ENCODE results near the gene SKP1.

The SKP1 gene

GRCh38 chr5:134129411-134130238, 47.1 kb downstream of the SKP1 start:
- Histone ChIP-seq H4K20me1 (ENCODE audit: insufficient read depth, low read length, poor library complexity, severe bottlenecking) (no peaks in the 10 kb centered on the region), H3K4me1 (ENCODE audit: insufficient read depth, low read length, poor library complexity, severe bottlenecking) (peaks cover 11% of the 10 kb centered on the region), H2AFZ (ENCODE audit: low read length) (no peak overlapping the region), H3K9me2 (replicated peaks; ENCODE audit: low read depth, low read length) (no peaks in the 10 kb centered on the region), H3K79me2 (ENCODE audit: insufficient read depth, low read length) (no peaks in the 10 kb centered on the region), H3K4me2 (ENCODE audit: low read depth, low read length, poor library complexity, severe bottlenecking) (no peak overlapping the region), H3F3A (ENCODE audit: low read depth) (no peaks in the 10 kb centered on the region), H3K27me3 (ENCODE audit: insufficient read depth, low read length, poor library complexity, severe bottlenecking) (no peaks in the 10 kb centered on the region), H3K9me3 (ENCODE audit: insufficient read depth, low read depth, low read length) (no peaks in the 10 kb centered on the region), H3K36me3 (ENCODE audit: insufficient read depth, low read length) (no peaks in the 10 kb centered on the region), H3K9ac (ENCODE audit: low read depth, low read length, poor library complexity, severe bottlenecking) (no peak overlapping the region), H3K4me3 (ENCODE audit: low read length, poor library complexity, severe bottlenecking) (no peak overlapping the region)
- TF ChIP-seq CTCF (conservative IDR thresholded peaks at IDR 0.05; ENCODE audit: low read length) (no peak), EZH2phosphoT487 (IDR thresholded peaks at IDR 0.05; ENCODE audit: borderline replicate concordance) (no peak)

- peaks cover 12% of the 10 kb centered on the region for H3K4me1 ChIP-seq (ENCODE audit: insufficient read depth, low read length, poor library complexity, severe bottlenecking)
- no peaks in the 10 kb centered on the region for H3K27me3 ChIP-seq (ENCODE audit: insufficient read depth, low read length, poor library complexity, severe bottlenecking)
- no peak overlapping the region for H3K4me2 ChIP-seq (ENCODE audit: low read depth, low read length, poor library complexity, severe bottlenecking)
- H3K9ac ChIP-seq (ENCODE audit: low read depth, low read length, poor library complexity, severe bottlenecking) = no peak overlapping the region
- no peak overlapping the region for H3K4me3 ChIP-seq (ENCODE audit: low read length, poor library complexity, severe bottlenecking)
- no peaks in the 10 kb centered on the region for H4K20me1 ChIP-seq (ENCODE audit: insufficient read depth, low read length, poor library complexity, severe bottlenecking)
- H3K79me2 ChIP-seq (ENCODE audit: insufficient read depth, low read length) = no peaks in the 10 kb centered on the region
- H3K9me2 ChIP-seq (replicated peaks; ENCODE audit: low read depth, low read length) = no peaks in the 10 kb centered on the region
- H3F3A ChIP-seq (ENCODE audit: low read depth) = no peaks in the 10 kb centered on the region
- no peaks in the 10 kb centered on the region for H3K9me3 ChIP-seq (ENCODE audit: insufficient read depth, low read depth, low read length)
- no peak overlapping the region for H2AFZ ChIP-seq (ENCODE audit: low read length)
- no peaks in the 10 kb centered on the region for H3K36me3 ChIP-seq (ENCODE audit: insufficient read depth, low read length)
- TF ChIP-seq EZH2phosphoT487 (IDR thresholded peaks at IDR 0.05; ENCODE audit: borderline replicate concordance) (no peak), CTCF (conservative IDR thresholded peaks at IDR 0.05; ENCODE audit: low read length) (no peak)
Observed at GRCh38 chr5:134128648-134128995, 48.1 kb downstream of the SKP1 start.

GRCh38 chr5:134127988-134128647, 48.6 kb downstream of the SKP1 start:
- H4K20me1 ChIP-seq (ENCODE audit: insufficient read depth, low read length, poor library complexity, severe bottlenecking) = no peaks in the 10 kb centered on the region
- no peaks in the 10 kb centered on the region for H3K36me3 ChIP-seq (ENCODE audit: insufficient read depth, low read length)
- H3F3A ChIP-seq (ENCODE audit: low read depth) = no peaks in the 10 kb centered on the region
- H3K79me2 ChIP-seq (ENCODE audit: insufficient read depth, low read length) = no peaks in the 10 kb centered on the region
- H3K4me3 ChIP-seq (ENCODE audit: low read length, poor library complexity, severe bottlenecking) = no peak overlapping the region
- H3K9ac ChIP-seq (ENCODE audit: low read depth, low read length, poor library complexity, severe bottlenecking) = no peak overlapping the region
- H3K9me2 ChIP-seq (replicated peaks; ENCODE audit: low read depth, low read length) = no peaks in the 10 kb centered on the region
- H3K4me2 ChIP-seq (ENCODE audit: low read depth, low read length, poor library complexity, severe bottlenecking) = no peak overlapping the region
- H3K9me3 ChIP-seq (ENCODE audit: insufficient read depth, low read depth, low read length) = no peaks in the 10 kb centered on the region
- no peaks in the 10 kb centered on the region for H3K27me3 ChIP-seq (ENCODE audit: insufficient read depth, low read length, poor library complexity, severe bottlenecking)
- no peak for TF ChIP-seq EZH2phosphoT487 (IDR thresholded peaks at IDR 0.05; ENCODE audit: borderline replicate concordance)
- TF ChIP-seq CTCF (conservative IDR thresholded peaks at IDR 0.05; ENCODE audit: low read length) = no peak
- H2AFZ ChIP-seq (ENCODE audit: low read length) = no peak overlapping the region
- peaks cover 12% of the 10 kb centered on the region for H3K4me1 ChIP-seq (ENCODE audit: insufficient read depth, low read length, poor library complexity, severe bottlenecking)

Measured in Loucy (cell line).